Endothelial cell (in vitro differentiated cells): ENCODE data around the gene LZTR1. TPM values are rescaled to one million over a fixed set of nuclear protein-coding genes. Genes with fewer than 3 reads are reported as not detected.
"Not testable (repeated sequence)": the region's sequence is repeated elsewhere in the genome, so short reads cannot be mapped to it uniquely, and the experiment has no call there.

ENCODE experiments used
- DNase-seq: peaks from one replicate; pipeline ENCODE4 v3.0.0; 2021; ENCODE audit warnings: low spot score
- H3K27ac Mint-ChIP-seq: one replicate; pipeline ENCODE4 v1.8.0; 2021; ENCODE audit warnings: mixed read lengths, inconsistent platforms; ENCODE audit not compliant: unreplicated experiment
- H3K27me3 Mint-ChIP-seq: one replicate; pipeline ENCODE4 v1.8.0; 2021; ENCODE audit warnings: mild to moderate bottlenecking, moderate library complexity, mixed read lengths, inconsistent platforms; ENCODE audit not compliant: unreplicated experiment
- H3K36me3 Mint-ChIP-seq: one replicate; pipeline ENCODE4 v1.8.0; 2021; ENCODE audit warnings: mild to moderate bottlenecking, low read depth, mixed read lengths, inconsistent platforms; ENCODE audit not compliant: unreplicated experiment
- H3K4me1 Mint-ChIP-seq: one replicate; pipeline ENCODE4 v1.8.0; 2021; ENCODE audit warnings: mild to moderate bottlenecking, mixed read lengths, inconsistent platforms; ENCODE audit not compliant: unreplicated experiment
- H3K4me3 Mint-ChIP-seq: one replicate; pipeline ENCODE4 v1.8.0; 2021; ENCODE audit warnings: mild to moderate bottlenecking, mixed read lengths, inconsistent platforms; ENCODE audit not compliant: unreplicated experiment
- H3K9me3 Mint-ChIP-seq: one replicate; pipeline ENCODE4 v1.8.0; 2021; ENCODE audit warnings: mixed read lengths, inconsistent platforms; ENCODE audit not compliant: unreplicated experiment
- total RNA-seq: library from RNA; stranded (reverse); fragmentation: NEBNext Ultra II Directional; extraction: Animal tissue kit (Norgen Biotek cat#: 25700); gene quantifications from one replicate; pipeline ENCODE4 v1.2.1, GENCODE V29; 2021; ENCODE audit not compliant: unreplicated experiment
- TF ChIP-seq, protein P1 (sequence below): fragments of 200-600 bp; sonication (generic); IDR thresholded peaks from one replicate; pipeline ENCODE4 v1.5.0; 2021; ENCODE audit warnings: antibody characterized with exemption; ENCODE audit not compliant: unreplicated experiment

Gene LZTR1
- total RNA-seq, 1 donor from 2014 or later = 113 TPM

DNA sequence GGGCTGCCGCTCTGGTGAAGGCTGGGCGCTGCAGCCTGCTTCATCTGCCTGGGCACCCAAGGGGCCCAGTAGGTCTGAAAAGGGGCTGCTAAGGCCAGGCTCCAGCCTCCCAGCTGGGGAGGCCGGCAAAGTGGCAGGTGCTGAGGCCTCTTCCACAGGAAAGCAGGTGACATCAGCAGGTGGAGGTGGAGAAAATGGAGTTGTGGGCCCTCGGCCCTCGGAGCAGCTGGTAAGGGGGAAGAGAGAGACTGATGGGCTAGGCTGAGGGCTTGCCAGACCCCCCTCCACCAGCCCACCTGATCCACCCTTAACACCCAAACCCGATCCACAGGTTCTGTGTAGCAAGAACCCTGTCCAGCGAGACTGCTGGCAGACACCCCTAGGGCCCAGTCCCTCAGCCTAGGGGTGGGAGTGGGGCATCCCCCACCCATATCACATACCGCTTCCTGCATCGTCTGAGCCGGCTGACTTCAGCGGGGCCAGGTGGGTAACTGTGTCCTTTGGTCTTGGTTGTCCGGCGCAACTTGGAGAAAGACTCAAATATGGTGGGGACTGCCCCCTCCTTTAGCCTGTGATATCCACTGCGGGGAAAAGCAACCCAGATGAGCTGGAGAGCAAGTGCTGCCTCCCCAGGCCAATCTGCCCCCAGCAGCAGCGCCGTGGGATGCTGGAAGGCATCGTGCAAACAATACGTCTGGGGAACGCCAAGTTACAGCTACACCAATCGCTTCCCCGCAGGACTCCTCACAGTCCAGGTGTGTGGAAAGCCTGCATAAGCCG is 18.3 kb downstream of the LZTR1 start:
- TF ChIP-seq, protein P1, sequence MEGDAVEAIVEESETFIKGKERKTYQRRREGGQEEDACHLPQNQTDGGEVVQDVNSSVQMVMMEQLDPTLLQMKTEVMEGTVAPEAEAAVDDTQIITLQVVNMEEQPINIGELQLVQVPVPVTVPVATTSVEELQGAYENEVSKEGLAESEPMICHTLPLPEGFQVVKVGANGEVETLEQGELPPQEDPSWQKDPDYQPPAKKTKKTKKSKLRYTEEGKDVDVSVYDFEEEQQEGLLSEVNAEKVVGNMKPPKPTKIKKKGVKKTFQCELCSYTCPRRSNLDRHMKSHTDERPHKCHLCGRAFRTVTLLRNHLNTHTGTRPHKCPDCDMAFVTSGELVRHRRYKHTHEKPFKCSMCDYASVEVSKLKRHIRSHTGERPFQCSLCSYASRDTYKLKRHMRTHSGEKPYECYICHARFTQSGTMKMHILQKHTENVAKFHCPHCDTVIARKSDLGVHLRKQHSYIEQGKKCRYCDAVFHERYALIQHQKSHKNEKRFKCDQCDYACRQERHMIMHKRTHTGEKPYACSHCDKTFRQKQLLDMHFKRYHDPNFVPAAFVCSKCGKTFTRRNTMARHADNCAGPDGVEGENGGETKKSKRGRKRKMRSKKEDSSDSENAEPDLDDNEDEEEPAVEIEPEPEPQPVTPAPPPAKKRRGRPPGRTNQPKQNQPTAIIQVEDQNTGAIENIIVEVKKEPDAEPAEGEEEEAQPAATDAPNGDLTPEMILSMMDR = no peak
- H3K27ac Mint-ChIP-seq = peak overlapping the region; percentile 57
- peaks cover 13% of the 10 kb centered on the region for H3K27me3 Mint-ChIP-seq
- H3K4me3 Mint-ChIP-seq = peak overlapping the region; percentile 97
- DNase-seq = no peak
- H3K36me3 Mint-ChIP-seq = peaks cover 5% of the 10 kb centered on the region
- no peaks in the 10 kb centered on the region for H3K9me3 Mint-ChIP-seq
- H3K4me1 Mint-ChIP-seq = peaks cover 10% of the 10 kb centered on the region

DNA sequence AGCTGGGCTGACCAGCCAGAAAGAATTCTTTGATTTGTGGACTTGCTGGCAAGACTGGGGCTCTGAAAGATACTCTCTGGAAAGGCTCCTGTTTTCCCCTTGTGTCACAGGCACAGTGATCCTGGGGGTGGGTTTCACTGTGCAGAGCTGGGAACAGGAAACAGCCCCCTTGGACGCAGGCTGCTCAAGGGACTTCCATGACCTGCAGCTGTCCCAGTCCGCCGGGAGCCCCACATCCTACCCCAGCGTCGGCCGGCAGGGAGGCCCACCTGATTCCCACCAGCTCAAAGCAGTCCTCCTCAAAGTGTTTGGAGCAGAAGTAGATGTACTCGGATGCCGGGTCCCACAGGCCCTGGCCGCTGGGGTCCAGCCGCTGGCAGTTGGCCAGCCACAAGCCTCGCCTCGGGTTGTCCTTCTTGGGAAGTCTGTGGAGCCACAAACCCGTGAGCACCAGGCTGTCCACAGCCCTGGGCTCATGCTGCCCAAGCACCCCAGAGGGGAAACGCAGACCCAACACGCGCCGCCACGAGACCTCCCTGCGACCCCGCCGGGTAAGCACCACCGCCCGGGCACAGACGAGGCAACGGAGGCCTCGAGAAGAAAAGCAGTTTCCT is 19.0 kb downstream of the LZTR1 start:
- Mint-ChIP-seq H3K27me3 (peaks cover 13% of the 10 kb centered on the region), H3K36me3 (peaks cover 5% of the 10 kb centered on the region)

DNA sequence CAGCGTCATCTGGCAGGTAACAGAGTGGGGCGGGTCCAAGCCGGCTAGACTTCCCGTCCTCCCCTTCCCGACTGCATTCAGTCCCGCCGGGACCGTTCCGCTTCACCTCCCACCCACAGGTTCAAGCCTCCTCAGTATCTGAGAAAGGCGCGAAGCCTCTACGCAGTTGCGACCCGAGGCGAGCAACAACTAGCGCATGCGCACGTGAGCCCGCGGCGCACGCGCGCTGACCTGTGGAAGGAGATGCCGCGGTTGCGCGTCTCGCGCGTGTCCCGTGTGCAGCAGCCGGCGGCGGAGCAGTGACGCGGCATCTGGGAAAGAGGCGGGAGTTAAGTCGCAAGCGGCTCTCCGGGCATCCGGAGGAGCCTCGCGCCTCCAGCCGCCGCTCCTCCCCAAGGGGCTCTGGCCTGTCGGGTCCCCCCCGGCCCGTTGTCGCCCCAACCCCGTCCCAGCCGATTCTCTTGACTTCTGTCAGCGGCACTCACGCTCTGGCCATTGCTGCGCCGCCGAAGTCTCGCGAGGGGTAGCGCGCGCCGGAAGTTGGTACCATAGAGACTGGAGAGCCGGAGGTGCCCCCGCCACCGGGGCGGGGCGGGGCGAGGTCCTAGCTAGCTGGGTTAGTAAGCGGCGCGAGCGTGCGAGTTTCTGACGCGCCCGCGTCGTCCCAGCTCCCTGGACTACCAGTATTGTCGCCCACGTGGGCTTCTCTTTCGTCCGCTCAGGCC is 19.7 kb downstream of the LZTR1 start, which contains the start of gene THAP7:
THAP7 (minus strand) TSS at position 518 of the 725 bp plus-strand sequence; CDS start at position 311, 207 bp downstream.
- H3K27ac Mint-ChIP-seq = peak within 1 kb of the TSS; percentile 89
- H3K27me3 Mint-ChIP-seq = peaks cover 10% of the 10 kb centered on the region
- DNase-seq = peak; percentile 94
- peak within 1 kb of the TSS; percentile 97 for H3K4me3 Mint-ChIP-seq
- H3K36me3 Mint-ChIP-seq = no peaks in the 10 kb centered on the region
- TF ChIP-seq, protein P1 = no peak
- H3K9me3 Mint-ChIP-seq = no peaks in the 10 kb centered on the region
- peaks cover 10% of the 10 kb centered on the region for H3K4me1 Mint-ChIP-seq

More for the DNA sequence above, 19.0 kb downstream of the LZTR1 start:
- no peak for DNase-seq
- Mint-ChIP-seq H3K27ac (peak overlapping the region; percentile 80), H3K9me3 (no peaks in the 10 kb centered on the region), H3K4me1 (peaks cover 10% of the 10 kb centered on the region), H3K4me3 (peak overlapping the region; percentile 97)
- TF ChIP-seq, protein P1 = no peak

GRCh38 chr22:21003782-21004181 is 21.7 kb downstream of the LZTR1 start:
- H3K36me3 Mint-ChIP-seq = no peaks in the 10 kb centered on the region
- no peak overlapping the region for H3K4me3 Mint-ChIP-seq
- no peak overlapping the region for H3K27ac Mint-ChIP-seq
- H3K4me1 Mint-ChIP-seq = peaks cover 10% of the 10 kb centered on the region
- no peaks in the 10 kb centered on the region for H3K9me3 Mint-ChIP-seq
- TF ChIP-seq, protein P1 = no peak
- H3K27me3 Mint-ChIP-seq = peaks cover 8% of the 10 kb centered on the region
- no peak for DNase-seq

DNA sequence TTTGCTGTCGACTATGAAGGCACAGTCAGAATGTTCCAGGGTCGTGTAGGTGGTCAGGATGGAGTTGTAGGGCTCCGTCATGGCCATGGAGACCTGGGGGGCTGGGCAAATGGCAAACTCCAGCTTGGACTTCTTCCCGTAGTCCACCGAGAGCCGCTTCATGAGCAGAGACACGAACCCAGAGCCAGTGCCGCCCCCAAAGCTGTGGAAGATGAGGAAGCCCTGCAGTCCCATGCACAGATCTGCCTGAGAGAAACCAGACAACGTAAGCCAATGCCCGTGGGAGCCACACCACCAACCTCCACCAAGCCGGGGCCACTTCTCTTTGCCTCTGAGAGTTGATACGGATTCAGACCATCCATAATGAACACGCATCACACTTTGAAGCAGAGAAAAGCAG is 27.1 kb downstream of the LZTR1 start:
- not testable (repeated sequence) for H3K27ac Mint-ChIP-seq, H3K36me3 Mint-ChIP-seq, H3K4me3 Mint-ChIP-seq, H3K9me3 Mint-ChIP-seq, H3K27me3 Mint-ChIP-seq, H3K4me1 Mint-ChIP-seq, DNase-seq
